H9 (cell line): ENCODE data around the gene RNF13. TPM values are rescaled to one million over a fixed set of nuclear protein-coding genes. Genes with fewer than 3 reads are reported as not detected.
"Not testable (repeated sequence)": the region's sequence is repeated elsewhere in the genome, so short reads cannot be mapped to it uniquely, and the experiment has no call there.

Experiments used
- DNase-seq: peaks from one replicate; pipeline ENCODE4 v3.0.0-alpha.2; 2017
- H2AFZ ChIP-seq: one replicate; pipeline ENCODE4 v1.6.1; 2013; ENCODE audit warnings: mild to moderate bottlenecking, low read length, control low read depth, moderate library complexity
- H2AK5ac ChIP-seq: 2 replicates; pipeline ENCODE4 v1.6.1; 2013; ENCODE audit warnings: low read length, control low read depth, mixed read lengths; ENCODE audit not compliant: insufficient read length
- H2BK120ac ChIP-seq: one replicate; pipeline ENCODE4 v1.6.1; 2013; ENCODE audit warnings: low read depth, mild to moderate bottlenecking, low read length, control low read depth, inconsistent platforms; ENCODE audit not compliant: poor library complexity, severe bottlenecking
- H2BK12ac ChIP-seq: 2 replicates; pipeline ENCODE4 v1.6.1; 2013; ENCODE audit warnings: low read length, control low read depth, mixed read lengths, low read depth; ENCODE audit not compliant: insufficient read length
- H2BK15ac ChIP-seq: 2 replicates; pipeline ENCODE4 v1.6.1; 2013; ENCODE audit warnings: low read depth, low read length, control low read depth
- H2BK20ac ChIP-seq: one replicate; pipeline ENCODE4 v1.6.1; 2013; ENCODE audit warnings: low read depth, mild to moderate bottlenecking, low read length, control low read depth, inconsistent platforms; ENCODE audit not compliant: poor library complexity, severe bottlenecking
- H2BK5ac ChIP-seq: 2 replicates; pipeline ENCODE4 v1.6.1; 2013; ENCODE audit warnings: low read length, control low read depth, mixed read lengths; ENCODE audit not compliant: insufficient read length
- H3K14ac ChIP-seq: 2 replicates; pipeline ENCODE4 v1.6.1; 2013; ENCODE audit warnings: low read length, control low read depth; ENCODE audit not compliant: insufficient read depth
- H3K18ac ChIP-seq: 2 replicates; pipeline ENCODE4 v1.6.1; 2013; ENCODE audit warnings: low read depth, mild to moderate bottlenecking, mixed read lengths, low read length, control low read depth; ENCODE audit not compliant: insufficient read length
- H3K23ac ChIP-seq: 2 replicates; pipeline ENCODE4 v1.6.1; 2013; ENCODE audit warnings: low read length, control low read depth, mixed read lengths, low read depth; ENCODE audit not compliant: insufficient read length
- H3K23me2 ChIP-seq: 2 replicates; pipeline ENCODE4 v1.6.1; 2013; ENCODE audit warnings: low read depth, mild to moderate bottlenecking, mixed read lengths, low read length, control low read depth; ENCODE audit not compliant: insufficient read length, poor library complexity, severe bottlenecking
- H3K27ac ChIP-seq: 2 replicates; pipeline ENCODE4 v1.5.1; 2013; ENCODE audit warnings: low read length, control low read depth, mixed read lengths, low read depth; ENCODE audit not compliant: insufficient read length
- H3K27me3 ChIP-seq: 2 replicates; pipeline ENCODE4 v1.6.1; 2013; ENCODE audit warnings: low read length, control low read depth, inconsistent platforms; ENCODE audit not compliant: insufficient read depth
- H3K4ac ChIP-seq: 2 replicates; pipeline ENCODE4 v1.6.1; 2013; ENCODE audit warnings: low read depth, mild to moderate bottlenecking, control low read depth, inconsistent platforms, low read length, moderate library complexity
- H3K4me1 ChIP-seq: 2 replicates; pipeline ENCODE4 v1.6.1; 2013; ENCODE audit warnings: low read length, control low read depth, inconsistent platforms; ENCODE audit not compliant: insufficient read depth
- H3K4me2 ChIP-seq: 2 replicates; pipeline ENCODE4 v1.6.1; 2013; ENCODE audit warnings: low read length, control low read depth, mixed read lengths; ENCODE audit not compliant: insufficient read length, insufficient read depth
- H3K56ac ChIP-seq: 2 replicates; pipeline ENCODE4 v1.6.1; 2013; ENCODE audit warnings: low read depth, mild to moderate bottlenecking, mixed read lengths, low read length, control low read depth; ENCODE audit not compliant: insufficient read length
- H3K79me1 ChIP-seq: 2 replicates; pipeline ENCODE4 v1.6.1; 2013; ENCODE audit warnings: low read depth, mild to moderate bottlenecking, moderate library complexity, low read length, control low read depth, inconsistent platforms; ENCODE audit not compliant: insufficient read depth, poor library complexity, severe bottlenecking
- H3K79me2 ChIP-seq: 2 replicates; pipeline ENCODE4 v1.6.1; 2013; ENCODE audit warnings: low read length, control low read depth, inconsistent platforms; ENCODE audit not compliant: insufficient read depth
- H3K9ac ChIP-seq: 2 replicates; pipeline ENCODE4 v1.6.1; 2013; ENCODE audit warnings: low read length, control low read depth, mixed read lengths; ENCODE audit not compliant: insufficient read length; ENCODE audit errors: extremely low read depth
- H3K9me3 ChIP-seq: one replicate; pipeline ENCODE4 v1.6.1; 2013; ENCODE audit warnings: low read depth, low read length, inconsistent platforms; ENCODE audit not compliant: control insufficient read depth
- H3T11ph ChIP-seq: one replicate; pipeline ENCODE4 v1.6.1; 2013; ENCODE audit warnings: mild to moderate bottlenecking, low read length, control low read depth, inconsistent platforms
- H4K20me1 ChIP-seq: one replicate; pipeline ENCODE4 v1.6.1; 2013; ENCODE audit not compliant: control insufficient read depth, insufficient read length, insufficient read depth
- H4K5ac ChIP-seq: 2 replicates; pipeline ENCODE4 v1.6.1; 2013; ENCODE audit warnings: low read depth, mild to moderate bottlenecking, mixed read lengths, low read length, control low read depth; ENCODE audit not compliant: insufficient read length
- H4K8ac ChIP-seq: replicated peaks from 2 replicates; pipeline ENCODE4 v1.6.1; 2013; ENCODE audit warnings: low read length, control low read depth, mixed read lengths, low read depth; ENCODE audit not compliant: insufficient read length
- H4K91ac ChIP-seq: 2 replicates; pipeline ENCODE4 v1.6.1; 2013; ENCODE audit warnings: low read depth, mild to moderate bottlenecking, moderate library complexity, mixed read lengths, low read length, control low read depth; ENCODE audit not compliant: insufficient read length
- H3K27ac Mint-ChIP-seq, 3 experiments: 2 replicates in 2 of 3; 3 replicates in 1 of 3; pipeline ENCODE4 v1.8.0; 2020 to 2021; ENCODE audit warnings: mixed read lengths in 3 of 3, mild to moderate bottlenecking in 1 of 3, moderate library complexity in 1 of 3
- H3K27me3 Mint-ChIP-seq: 2 replicates; pipeline ENCODE4 v1.8.0; 2021; ENCODE audit warnings: low read depth, mild to moderate bottlenecking, moderate library complexity, mixed read lengths
- H3K36me3 Mint-ChIP-seq, 3 experiments: 2 replicates in 2 of 3; 3 replicates in 1 of 3; pipeline ENCODE4 v1.8.0; 2020 to 2021; ENCODE audit warnings: low read depth in 3 of 3, mixed read lengths in 3 of 3; ENCODE audit not compliant: insufficient read depth in 1 of 3
- H3K4me1 Mint-ChIP-seq, 2 experiments: 2 replicates each; pipeline ENCODE4 v1.8.0; 2020; ENCODE audit warnings: mixed read lengths in 2 of 2
- H3K4me3 Mint-ChIP-seq, 2 experiments: 2 replicates in 1 of 2; 3 replicates in 1 of 2; pipeline ENCODE4 v1.8.0; 2020 to 2021; ENCODE audit warnings: mild to moderate bottlenecking in 2 of 2, mixed read lengths in 2 of 2, moderate library complexity in 1 of 2
- H3K9me3 Mint-ChIP-seq, 2 experiments: 2 replicates in 1 of 2; 3 replicates in 1 of 2; pipeline ENCODE4 v1.8.0; 2020; ENCODE audit warnings: mild to moderate bottlenecking in 2 of 2, mixed read lengths in 2 of 2, moderate library complexity in 1 of 2
- total RNA-seq: library from RNA; stranded (reverse); gene quantifications from 2 replicates; pipeline ENCODE4 v1.2.1, GENCODE V29; 2021

The RNF13 gene
- total RNA-seq, 1 experiment from 2014 or later: 23.4 TPM

- not testable (repeated sequence) for H3K27me3 ChIP-seq, H3K27ac ChIP-seq, H3K4me1 Mint-ChIP-seq, H3K4me2 ChIP-seq, H4K5ac ChIP-seq, H3K23me2 ChIP-seq, H4K8ac ChIP-seq, H3K9me3 Mint-ChIP-seq, H3K56ac ChIP-seq, H3K4me1 ChIP-seq, H2AK5ac ChIP-seq, H4K91ac ChIP-seq, H3T11ph ChIP-seq, H3K9ac ChIP-seq, H2BK120ac ChIP-seq, H3K27ac Mint-ChIP-seq, H3K79me2 ChIP-seq, H2BK20ac ChIP-seq, H3K9me3 ChIP-seq, H3K23ac ChIP-seq, H3K4me3 Mint-ChIP-seq, H2BK12ac ChIP-seq, H2BK5ac ChIP-seq, H4K20me1 ChIP-seq, H3K14ac ChIP-seq, H3K79me1 ChIP-seq, H3K36me3 Mint-ChIP-seq, H3K27me3 Mint-ChIP-seq, H2AFZ ChIP-seq, H3K4ac ChIP-seq, H2BK15ac ChIP-seq, DNase-seq, H3K18ac ChIP-seq
Observed at GRCh38 chr3:149884848-149885247, 71.8 kb downstream of the RNF13 start.
